DMS53 (cell line): ENCODE measurements around the gene BCR.

Experiments used
- DNase-seq: peaks from one replicate; lab custom pipeline; 2025; lab: John Stamatoyannopoulos, UW

BCR gene

GRCh38 chr22:23151827-23152226 is 28.5 kb upstream of the BCR start:
- DNase-seq, result no peak

- no peak for DNase-seq
Measured at GRCh38 chr22:23152238-23153114, 27.8 kb upstream of the BCR start.

DNA sequence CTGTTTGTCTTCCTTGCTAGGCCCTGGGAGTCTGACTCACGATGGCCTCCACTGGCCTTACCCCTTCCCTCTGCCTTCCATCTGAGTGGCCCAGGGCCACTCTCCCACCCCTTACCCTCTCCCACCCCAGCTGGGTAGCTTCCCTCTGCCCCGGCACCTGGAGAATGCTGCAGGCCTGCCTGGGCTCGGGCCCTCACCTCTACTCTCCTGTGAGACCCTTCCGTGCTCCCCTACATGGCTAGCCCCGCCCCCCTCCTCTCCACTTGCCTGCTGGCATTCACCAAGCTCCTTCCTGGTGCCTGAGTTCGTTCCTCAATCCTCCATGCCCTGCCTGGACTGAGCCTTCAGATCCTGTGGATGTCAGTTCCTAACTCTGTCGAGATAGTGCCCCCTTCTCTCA is 26.3 kb upstream of the BCR start:
- DNase-seq, result no peak

DNA sequence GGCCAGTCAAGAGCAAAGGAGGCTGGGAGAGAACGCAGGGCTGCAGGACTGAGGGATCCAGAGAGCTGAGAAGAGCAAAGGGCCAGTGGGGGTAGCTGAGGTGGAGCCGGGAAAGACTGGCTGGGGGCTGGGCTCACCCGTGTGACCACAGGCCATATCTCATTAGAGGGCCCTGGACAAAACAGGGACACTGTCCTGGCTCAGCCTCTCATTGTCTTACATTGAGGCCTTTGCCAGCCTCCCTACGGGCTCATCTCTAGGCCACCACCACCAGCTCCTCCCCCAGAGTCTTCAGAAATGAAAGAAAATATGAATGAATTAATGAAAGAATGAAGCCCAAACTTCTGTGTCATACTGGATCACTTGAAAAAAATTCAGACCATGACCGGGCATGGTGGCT is 25.8 kb upstream of the BCR start:
- DNase-seq, result no peak

- DNase-seq, result no peak
Measured at GRCh38 chr22:23155143-23155542, 25.2 kb upstream of the BCR start.

- no peak for DNase-seq
Measured at GRCh38 chr22:23155831-23156230, 24.5 kb upstream of the BCR start.

DNA sequence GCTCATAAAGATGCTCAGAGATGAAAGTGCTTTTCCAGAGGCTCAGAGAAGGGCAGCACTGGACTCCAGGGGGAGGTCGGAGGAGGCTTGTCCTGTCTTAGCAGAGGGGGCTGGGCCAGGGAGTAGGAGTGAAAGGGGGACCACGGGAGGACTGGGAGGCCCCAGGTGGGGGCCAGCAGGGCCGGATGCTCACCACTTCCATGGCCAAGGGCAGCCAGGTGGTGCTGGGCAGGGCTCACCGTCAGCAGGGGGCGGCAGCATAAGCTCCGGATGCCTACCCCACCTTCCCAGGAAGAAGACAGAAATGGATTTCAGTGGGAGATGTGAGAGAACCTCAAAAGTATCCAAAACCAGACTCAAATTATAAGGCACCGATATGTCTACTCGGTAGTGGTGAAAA is 24.0 kb upstream of the BCR start:
- peak; percentile 7 for DNase-seq

- DNase-seq, result peak; percentile 23
Measured at GRCh38 chr22:23157560-23158515, 22.5 kb upstream of the BCR start.

DNA sequence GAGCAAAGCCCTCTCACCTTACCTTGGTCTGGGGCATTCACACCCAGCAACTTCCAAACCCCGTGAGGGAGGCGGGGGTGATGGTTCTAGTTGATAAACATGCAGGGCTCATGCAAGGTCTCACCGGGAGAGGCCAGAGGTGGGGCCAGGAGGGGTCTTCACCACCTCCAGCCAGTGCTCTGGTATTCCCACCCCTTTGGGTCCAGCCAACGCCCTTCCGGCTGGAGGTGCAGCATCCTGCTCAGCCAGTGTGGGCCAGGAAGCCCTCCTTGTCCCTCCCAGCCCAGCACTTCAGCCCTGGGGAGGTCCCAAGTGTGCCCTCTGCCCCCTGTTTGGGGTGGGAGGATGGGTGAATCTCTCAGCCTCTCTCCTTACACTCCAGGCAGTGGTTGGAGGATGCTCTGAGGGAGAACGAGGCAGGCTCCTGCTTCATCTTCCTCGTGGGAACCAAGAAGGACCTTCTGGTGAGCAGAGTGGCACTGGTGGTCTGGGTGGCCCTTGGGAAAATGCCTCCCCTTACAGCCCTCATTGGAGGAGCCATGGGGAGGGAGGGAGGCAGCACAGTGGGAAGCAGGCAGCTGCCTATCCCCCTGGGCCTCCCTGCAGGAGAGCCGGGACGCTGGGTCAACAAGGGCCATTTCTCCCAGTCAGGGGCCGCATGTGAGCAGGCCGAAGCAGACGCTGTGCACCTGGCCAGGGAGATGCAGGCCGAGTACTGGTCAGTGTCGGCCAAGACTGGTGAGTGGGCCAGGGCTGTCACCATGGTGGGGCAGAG is 21.6 kb upstream of the BCR start:
- no peak for DNase-seq

DNA sequence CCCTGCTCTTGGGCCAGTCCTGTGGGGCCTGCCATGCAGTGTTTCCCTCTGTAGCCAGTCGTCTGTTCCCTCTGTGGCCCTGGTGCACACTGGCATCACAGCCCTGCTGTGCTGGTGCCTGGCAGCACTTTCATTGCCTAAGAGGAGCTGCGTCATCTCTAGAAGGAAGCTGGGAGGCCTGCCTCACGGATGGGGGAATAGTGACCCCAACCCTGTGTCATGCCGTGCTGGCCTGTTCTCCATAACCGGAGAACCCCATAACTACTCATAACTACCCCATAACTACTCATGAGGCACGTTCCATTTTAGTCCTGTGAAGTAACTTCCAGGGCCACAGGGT is 21.0 kb upstream of the BCR start:
- no peak for DNase-seq

GRCh38 chr22:23161029-23161428 is 19.3 kb upstream of the BCR start:
- DNase-seq, result no peak

GRCh38 chr22:23161574-23161973 is 18.7 kb upstream of the BCR start:
- DNase-seq, result no peak

DNA sequence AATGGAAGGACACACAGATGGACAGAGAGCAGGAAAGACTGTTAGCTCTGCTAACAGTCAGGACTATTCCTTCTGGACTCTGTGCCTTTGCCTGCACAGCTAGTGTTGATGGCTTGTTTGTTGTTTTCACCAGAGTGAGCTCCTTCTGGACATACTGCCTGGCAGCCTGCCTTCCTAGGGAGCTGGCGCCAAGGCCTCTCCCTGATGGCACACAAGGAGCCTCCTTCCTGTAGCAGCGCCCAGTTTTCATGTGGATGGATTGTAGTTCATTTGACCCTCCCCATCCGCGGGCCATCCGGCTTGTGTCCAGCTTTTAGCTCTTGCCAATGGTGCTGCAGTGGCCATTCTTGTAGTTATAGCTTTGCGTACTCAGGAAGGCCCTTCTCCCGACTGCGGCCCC is 16.6 kb upstream of the BCR start:
- no peak for DNase-seq

DNA sequence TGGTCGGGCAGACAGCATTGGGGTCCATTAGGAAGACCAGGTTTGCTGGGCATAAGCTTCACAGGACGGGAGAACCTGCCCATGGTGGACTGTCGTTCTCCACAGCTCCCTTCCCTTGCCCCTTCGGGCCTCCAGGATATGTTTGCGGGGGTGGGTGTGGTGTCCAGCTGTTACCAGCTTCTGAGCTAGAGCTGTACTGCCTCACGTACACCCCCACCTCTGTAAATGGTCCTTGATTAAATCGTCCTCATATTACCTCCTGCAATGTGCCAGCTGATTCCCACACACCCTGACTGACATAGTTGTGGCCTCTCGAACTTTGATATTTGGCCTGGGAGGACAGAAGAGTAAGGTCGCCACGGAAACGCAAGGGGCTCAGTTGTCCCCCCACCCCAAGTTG is 16.2 kb upstream of the BCR start:
- DNase-seq, result no peak

DNA sequence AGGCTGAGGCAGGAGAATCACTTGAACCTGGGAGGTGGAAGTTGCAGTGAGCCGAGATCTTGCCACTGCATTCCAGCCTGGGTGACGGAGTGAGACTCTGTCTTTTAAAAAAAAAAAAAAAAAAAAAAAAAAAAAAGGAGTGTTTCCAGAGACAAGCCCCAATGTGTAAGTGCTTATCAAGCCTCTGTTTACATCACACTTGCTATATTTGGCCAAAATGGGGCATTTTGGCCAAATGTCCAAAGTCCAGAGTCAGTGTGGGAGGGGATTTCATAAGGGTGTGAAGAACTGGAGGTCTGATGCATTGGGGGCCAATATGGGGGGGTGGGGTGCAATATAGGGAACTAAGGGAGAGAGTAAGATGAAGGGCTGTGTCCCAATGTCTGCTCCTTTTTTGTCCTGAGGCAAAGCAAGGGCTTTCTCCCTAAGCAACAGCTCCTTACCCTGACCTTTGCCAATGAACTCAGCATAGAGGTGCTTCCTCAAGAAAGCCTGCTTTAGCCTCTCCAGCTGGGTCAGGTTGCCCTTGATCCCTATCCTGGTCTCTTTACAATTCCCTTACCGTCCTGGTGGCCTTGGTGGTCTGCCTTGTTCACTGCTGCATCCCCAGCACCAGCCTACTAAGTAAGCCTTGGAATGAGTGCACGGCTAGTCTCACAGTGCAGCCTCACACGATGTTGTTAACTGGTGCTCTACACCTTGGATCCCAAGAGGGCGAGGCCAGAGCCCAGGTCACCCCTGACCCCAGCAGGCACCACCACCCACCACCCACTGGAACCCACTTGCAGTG is 14.1 kb upstream of the BCR start:
- no peak for DNase-seq

GRCh38 chr22:23166841-23167616 is 13.3 kb upstream of the BCR start:
- DNase-seq, result no peak

- DNase-seq, result no peak
Measured at GRCh38 chr22:23168391-23169042, 11.8 kb upstream of the BCR start.

DNA sequence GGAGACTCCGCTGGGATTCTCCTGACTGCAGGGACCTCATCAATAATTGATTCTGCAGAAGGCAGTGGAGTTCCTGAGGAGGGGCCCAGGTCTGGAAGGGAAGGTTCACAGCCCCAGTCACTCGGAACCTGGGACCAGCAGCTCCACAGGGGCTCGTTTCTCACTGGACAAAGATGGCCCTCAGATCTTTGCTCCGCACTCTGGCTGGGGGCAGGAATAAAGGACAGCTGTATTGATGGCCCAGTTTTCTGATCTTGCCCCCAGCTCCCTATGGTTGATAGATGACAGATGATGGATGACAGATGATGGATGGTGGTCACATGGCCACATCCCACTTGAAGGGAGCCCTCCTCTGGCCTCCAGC is 11.3 kb upstream of the BCR start:
- DNase-seq, result no peak

DNA sequence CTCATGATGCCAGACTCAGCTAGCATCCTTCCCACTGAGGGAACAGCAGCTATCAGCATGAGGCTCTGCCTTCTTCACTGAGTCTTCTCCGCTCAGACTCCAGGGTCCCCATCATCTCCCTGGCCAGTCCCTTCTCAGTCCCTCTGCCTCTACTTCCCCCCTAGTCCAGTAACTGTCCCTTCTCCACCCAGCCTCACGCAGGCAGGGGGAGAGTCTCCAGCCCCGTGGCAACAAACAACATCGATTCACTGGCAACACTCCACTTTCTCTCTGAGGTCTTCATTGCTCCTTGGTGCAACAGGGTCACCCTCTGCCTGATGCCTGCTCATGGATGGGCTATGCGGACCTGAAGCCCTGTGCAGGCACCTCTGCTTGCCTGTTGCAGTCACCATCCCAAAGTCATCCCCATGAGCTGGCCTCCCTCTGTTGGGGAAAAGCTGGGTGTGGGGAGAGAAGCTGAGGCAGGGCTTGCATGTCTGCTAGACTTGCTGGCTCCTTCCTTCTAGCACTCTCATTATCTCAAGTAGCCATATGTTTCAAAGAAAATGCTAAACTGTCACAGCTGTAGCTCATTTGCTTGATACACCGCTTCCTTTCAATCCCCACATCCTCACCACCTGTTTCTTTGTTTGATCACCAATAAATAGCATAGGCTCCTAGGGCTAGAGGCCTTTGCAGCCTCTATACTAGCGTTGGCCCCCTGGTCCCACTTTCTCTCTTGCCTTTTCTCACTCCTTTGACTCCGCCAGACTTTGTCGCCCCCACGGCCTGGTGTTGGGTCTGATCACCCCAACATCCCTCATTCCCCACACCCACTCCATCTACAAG is 4.3 kb upstream of the BCR start:
- peak; percentile 8 for DNase-seq
